ENCODE results near the gene ERAP2.
A peak's percentile ranks its signal among the peaks of the same experiment; 100 is the strongest.

GRCh38 chr5:96935559-96936430 lies 59.5 kb downstream of the ERAP2 start, which contains the start of gene LNPEP:
- peak; percentile 85 to 88 for TF ChIP-seq POLR2A (IDR thresholded peaks at IDR 0.05)
- peak in 2 of 6 experiments; percentile 18 to 25 for TF ChIP-seq CTCF (IDR thresholded peaks at IDR 0.05)
